ENCODE measurements around the gene CD200R1. TPM values are rescaled to one million over a fixed set of nuclear protein-coding genes. Genes with fewer than 3 reads are reported as not detected.

CD200R1 gene
- total RNA-seq, 1 experiment from 2014 or later = 0.36 TPM

- H3K36me3 ChIP-seq = no peaks in the 10 kb centered on the region
- no peak for DNase-seq
- no peak overlapping the region for H3K4me3 ChIP-seq
- peaks cover 23% of the 10 kb centered on the region for H3K9me3 ChIP-seq
- H3K27me3 ChIP-seq = no peaks in the 10 kb centered on the region
Observed at GRCh38 chr3:112871735-112872134, 103.2 kb downstream of the CD200R1 start.

Other genes starting within 250 kb of the CD200R1 start
- gene CD200R1L, start 128.2 kb downstream of the CD200R1 start, total RNA-seq (2014; rRNA removed; shearing (Covaris generic); ENCODE audit: low replicate concordance) = not detected in 2 replicates
- gene GTPBP8, start 15.9 kb upstream of the CD200R1 start, total RNA-seq (2014; rRNA removed; shearing (Covaris generic); ENCODE audit: low replicate concordance) = 52.1 and 54.8 TPM in 2 replicates
- 1.4 and 3.9 TPM in 2 replicates for gene BOC, start 236.5 kb upstream of the CD200R1 start, total RNA-seq (2014; rRNA removed; shearing (Covaris generic); ENCODE audit: low replicate concordance)